Mucosa of rectum (tissue), 2 donors: ENCODE data around the gene NKD2.

ENCODE experiments used
- H3K27ac ChIP-seq, 2 donors: one replicate each; pipeline ENCODE4 v1.7.0; 2013; ENCODE audit warnings: inconsistent platforms in 2 of 2, low read depth in 2 of 2, low read length in 2 of 2
- H3K27me3 ChIP-seq, 2 donors: one replicate each; pipeline ENCODE4 v1.7.0; 2013; ENCODE audit warnings: low read length in 2 of 2; ENCODE audit not compliant: control insufficient read depth in 2 of 2, insufficient read depth in 2 of 2
- H3K36me3 ChIP-seq, 2 donors: one replicate each; pipeline ENCODE4 v1.7.0; 2013; ENCODE audit warnings: low read length in 2 of 2; ENCODE audit not compliant: control insufficient read depth in 2 of 2, insufficient read depth in 2 of 2
- H3K4me1 ChIP-seq, 2 donors: one replicate each; pipeline ENCODE4 v1.7.0; 2013; ENCODE audit warnings: low read length in 2 of 2, mild to moderate bottlenecking in 1 of 2; ENCODE audit not compliant: control insufficient read depth in 2 of 2, insufficient read depth in 2 of 2
- H3K4me3 ChIP-seq, 2 donors: one replicate each; pipeline ENCODE4 v1.7.0; 2013; ENCODE audit warnings: low read length in 2 of 2
- H3K9ac ChIP-seq, 2 donors: one replicate each; pipeline ENCODE4 v1.7.0; 2013; ENCODE audit warnings: low read length in 2 of 2, low read depth in 1 of 2, mild to moderate bottlenecking in 1 of 2
- H3K9me3 ChIP-seq, 2 donors: one replicate each; pipeline ENCODE4 v1.7.0; 2013; ENCODE audit warnings: low read length in 2 of 2; ENCODE audit not compliant: control insufficient read depth in 2 of 2
- donor health status: healthy.
- donor health status: Normal muscosa, but diverticular disease.

NKD2 gene

DNA sequence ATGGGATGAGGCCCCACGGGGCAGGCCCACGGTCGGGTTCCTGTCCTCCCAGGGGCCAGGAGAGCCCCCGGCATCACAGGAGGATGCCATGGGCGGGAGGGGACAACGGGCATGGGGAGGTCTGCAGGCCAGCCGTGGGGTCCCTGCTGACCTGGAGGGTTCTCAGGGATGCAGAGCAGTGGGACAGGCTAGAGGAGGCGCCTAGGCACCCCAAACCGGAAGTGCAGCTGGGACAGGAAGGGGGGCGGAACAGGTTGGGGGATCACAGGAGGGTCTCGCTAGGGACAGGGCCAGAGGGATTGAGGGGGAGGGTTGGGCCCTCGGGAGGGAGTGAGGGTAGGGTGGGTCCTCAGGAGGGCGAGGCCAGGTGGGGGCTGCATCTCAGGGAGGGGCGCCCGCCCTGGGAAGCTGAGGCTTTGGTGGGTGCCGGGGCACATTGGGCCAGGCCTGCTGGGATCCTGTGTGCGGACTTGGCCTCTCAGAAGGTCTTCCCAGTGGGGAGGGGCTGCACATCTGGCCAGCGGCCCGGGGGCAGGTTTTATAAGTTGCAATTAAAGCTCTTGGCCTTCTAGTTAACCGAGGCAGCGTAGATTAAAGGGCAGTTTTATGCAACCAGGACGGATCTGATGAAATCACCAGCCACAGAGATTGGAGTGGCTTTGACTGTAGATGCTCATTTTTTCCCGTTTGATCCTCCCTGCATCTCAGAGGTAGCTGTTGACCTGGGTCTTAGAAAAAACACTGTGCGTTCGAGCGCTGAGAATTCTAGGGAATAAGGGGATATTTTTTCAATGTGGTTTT, 20.1 kb downstream of the NKD2 start:
- no peak overlapping the region for H3K9ac ChIP-seq
- H3K27ac ChIP-seq: no peak overlapping the region
- no peaks in the 10 kb centered on the region for H3K4me1 ChIP-seq
- H3K4me3 ChIP-seq: no peak overlapping the region
- H3K36me3 ChIP-seq: no peaks in the 10 kb centered on the region
- H3K27me3 ChIP-seq: no peaks in the 10 kb centered on the region
- H3K9me3 ChIP-seq: no peaks in the 10 kb centered on the region

DNA sequence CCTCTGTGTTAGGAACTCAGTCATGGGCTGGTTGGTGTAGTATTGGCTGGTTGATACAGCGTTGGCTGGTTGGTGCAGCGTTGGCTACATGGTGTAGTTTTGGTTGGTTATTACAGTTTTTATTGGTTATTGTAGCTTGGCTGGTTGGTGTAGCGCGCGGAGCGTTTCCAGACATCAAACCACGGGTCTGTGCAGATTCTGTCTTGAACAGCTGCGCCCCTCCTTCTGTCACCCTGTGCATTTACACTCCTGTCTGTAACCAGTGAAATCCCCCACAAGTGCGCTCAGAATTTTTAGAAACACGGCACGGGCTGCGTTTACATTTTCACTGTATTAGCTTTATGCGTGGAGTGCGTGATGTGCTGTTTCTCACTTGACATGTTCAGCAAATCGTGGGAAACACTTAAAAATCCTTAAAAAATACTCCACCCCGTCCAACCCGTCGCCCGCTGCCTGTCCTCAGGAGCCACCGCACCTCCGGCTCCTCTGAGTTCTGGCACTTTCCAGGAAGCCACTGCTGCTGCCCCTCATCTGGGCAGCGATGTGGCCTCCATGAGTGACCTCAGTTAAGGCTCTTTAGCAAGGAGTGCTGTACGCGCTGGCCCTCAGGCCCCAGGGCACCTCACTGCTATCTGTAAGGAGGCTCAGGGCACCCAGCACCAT, 20.8 kb downstream of the NKD2 start:
- Histone ChIP-seq H3K27ac (no peak overlapping the region), H3K27me3 (no peaks in the 10 kb centered on the region)

DNA sequence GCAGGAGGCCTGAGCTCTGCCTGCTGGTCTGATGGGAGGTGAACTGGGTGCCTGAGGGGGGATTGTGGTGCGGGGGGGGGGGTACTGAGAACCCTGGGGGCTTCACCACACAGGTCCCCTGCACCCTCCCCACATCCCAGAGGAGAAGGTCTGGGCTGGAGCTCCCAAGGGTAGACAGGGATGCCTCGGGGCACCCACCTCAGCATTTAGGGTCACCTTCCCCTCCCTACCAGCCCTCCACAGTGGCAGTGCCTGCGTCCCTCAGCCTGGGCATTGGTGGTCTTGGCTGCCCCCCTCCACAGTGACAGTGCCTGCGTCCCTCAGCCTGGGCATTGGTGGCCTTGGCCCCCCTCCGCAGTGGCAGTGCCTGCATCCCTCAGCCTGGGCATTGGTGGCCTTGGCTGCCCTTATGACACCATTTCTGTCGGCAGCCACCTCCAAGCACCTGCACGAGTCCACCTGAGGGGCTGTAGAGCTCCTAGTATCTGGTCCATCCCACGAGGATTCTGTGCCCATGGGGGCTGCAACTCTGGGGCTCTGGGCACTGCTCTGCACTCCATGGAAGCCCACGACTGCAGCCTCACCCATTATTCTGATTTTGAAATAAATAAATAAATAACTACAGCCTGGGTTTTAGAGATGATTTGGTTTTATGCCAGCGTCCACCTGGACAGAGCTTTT, 21.5 kb downstream of the NKD2 start:
- Histone ChIP-seq H3K4me1 (no peaks in the 10 kb centered on the region), H3K36me3 (no peaks in the 10 kb centered on the region), H3K27ac (no peak overlapping the region), H3K9me3 (no peaks in the 10 kb centered on the region), H3K9ac (no peak overlapping the region), H3K27me3 (no peaks in the 10 kb centered on the region), H3K4me3 (no peak overlapping the region)

More for the DNA sequence above, 20.8 kb downstream of the NKD2 start:
- Histone ChIP-seq H3K9me3 (no peaks in the 10 kb centered on the region), H3K4me1 (no peaks in the 10 kb centered on the region), H3K36me3 (no peaks in the 10 kb centered on the region), H3K9ac (no peak overlapping the region), H3K4me3 (no peak overlapping the region)

DNA sequence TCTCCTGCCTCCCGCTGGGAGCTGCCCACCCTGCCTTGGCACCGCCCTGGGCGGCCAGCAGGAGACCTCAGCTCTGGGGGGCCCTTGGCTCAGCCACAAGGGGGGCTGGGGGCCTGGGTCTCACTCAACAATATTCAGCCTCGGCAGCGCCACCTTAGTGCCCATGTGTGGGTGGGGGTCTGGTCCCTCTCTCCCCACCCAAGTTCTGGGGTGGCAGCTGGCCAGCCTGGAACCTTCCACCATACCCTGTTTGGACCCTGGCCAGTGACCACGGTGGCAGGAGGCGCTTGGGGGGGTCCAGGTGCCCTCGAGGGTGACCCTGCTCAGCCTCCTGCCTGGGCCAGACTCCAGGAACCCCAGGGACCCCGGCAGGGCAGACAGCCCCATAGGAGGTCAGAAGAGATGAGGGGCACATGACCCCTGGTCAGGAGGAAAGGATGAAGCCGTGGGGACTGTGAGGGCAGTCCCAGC, 22.2 kb downstream of the NKD2 start:
- Histone ChIP-seq H3K4me1 (no peaks in the 10 kb centered on the region), H3K9ac (no peak overlapping the region), H3K4me3 (no peak overlapping the region), H3K27ac (no peak overlapping the region), H3K36me3 (no peaks in the 10 kb centered on the region), H3K9me3 (no peaks in the 10 kb centered on the region), H3K27me3 (no peaks in the 10 kb centered on the region)

DNA sequence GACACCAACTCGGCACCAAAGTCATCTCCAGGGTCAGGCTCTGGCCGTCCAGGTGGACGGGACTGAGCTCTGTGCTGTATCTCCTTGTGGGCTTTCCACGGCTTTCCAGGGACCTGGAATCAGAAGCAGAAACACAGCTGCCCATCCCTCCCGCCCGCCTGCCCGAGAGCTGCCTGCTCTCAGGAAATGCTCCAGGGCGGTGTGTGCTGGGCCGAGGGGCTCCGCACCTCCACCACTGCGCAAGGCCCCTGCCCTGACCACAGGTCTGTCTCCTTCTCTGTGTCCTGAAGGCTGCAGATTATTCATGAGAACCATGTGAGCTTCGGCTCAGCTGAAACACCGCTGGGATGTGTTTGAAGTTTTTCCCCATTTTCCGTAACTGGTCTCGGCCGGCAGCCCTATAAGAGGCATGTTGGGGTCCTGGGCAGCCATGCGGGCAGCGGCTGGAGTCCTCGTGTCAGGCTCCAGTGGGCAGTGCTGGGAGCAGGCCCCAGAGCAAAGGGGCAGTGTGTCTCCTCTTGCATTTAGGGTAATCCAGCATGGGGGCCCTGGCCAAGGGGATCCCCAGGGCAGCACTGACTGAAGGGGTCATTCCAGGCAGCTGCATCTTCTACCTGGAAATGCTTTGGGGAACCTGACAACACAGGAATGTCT, 22.8 kb downstream of the NKD2 start:
- no peak overlapping the region for H3K27ac ChIP-seq

DNA sequence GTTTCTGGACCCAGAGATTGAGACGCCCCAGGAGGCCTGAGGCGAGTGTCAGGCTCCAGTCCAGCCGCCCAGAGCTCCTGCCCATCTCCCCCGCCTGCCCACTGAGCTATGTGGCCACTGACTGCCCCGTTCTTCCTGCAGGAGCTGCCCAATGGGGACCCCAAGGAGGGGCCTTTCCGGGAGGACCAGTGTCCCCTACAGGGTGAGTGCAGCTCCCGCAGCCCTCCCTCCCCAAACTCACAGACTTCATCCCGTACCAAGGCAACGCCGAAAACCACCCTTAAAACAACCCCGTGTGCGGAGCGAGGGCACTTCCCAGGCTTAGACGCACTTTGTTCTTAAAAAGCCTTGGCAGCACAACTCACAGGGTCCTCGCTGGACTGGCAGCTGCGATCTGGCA, 23.4 kb downstream of the NKD2 start:
- Histone ChIP-seq H3K4me1 (no peaks in the 10 kb centered on the region), H3K27ac (no peak overlapping the region), H3K27me3 (no peaks in the 10 kb centered on the region), H3K36me3 (no peaks in the 10 kb centered on the region), H3K4me3 (no peak overlapping the region), H3K9ac (no peak overlapping the region), H3K9me3 (no peaks in the 10 kb centered on the region)

More for the DNA sequence above, 22.8 kb downstream of the NKD2 start:
- Histone ChIP-seq H3K9me3 (no peaks in the 10 kb centered on the region), H3K9ac (no peak overlapping the region), H3K27me3 (no peaks in the 10 kb centered on the region), H3K4me3 (no peak overlapping the region), H3K4me1 (no peaks in the 10 kb centered on the region), H3K36me3 (no peaks in the 10 kb centered on the region)

DNA sequence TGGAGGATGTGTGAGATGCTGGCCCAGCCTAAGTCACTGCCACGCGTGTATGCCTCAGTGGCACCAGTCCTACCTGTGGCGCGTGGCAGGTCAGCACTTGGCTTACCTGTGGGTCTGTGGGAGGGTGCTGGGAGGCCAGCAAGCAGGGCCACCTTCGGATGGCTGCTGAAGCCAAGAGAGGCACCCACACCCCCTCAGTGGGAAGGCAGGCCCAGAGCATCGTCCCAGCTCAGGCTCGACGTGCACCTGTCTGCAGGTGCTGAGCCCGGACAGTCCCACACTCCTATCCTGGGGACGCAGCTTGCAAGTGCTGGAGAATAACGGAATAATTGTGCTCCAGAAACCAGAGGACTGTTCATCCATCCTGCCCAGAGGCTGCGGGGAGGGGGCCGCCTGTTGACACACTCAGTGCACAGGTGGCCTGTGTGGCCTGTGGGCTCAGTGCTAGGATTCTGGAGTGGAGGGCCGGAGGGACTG, 24.0 kb downstream of the NKD2 start:
- H3K4me1 ChIP-seq: no peaks in the 10 kb centered on the region
- no peaks in the 10 kb centered on the region for H3K27me3 ChIP-seq
- no peak overlapping the region for H3K4me3 ChIP-seq
- H3K27ac ChIP-seq: no peak overlapping the region
- no peaks in the 10 kb centered on the region for H3K36me3 ChIP-seq
- H3K9me3 ChIP-seq: no peaks in the 10 kb centered on the region
- no peak overlapping the region for H3K9ac ChIP-seq

DNA sequence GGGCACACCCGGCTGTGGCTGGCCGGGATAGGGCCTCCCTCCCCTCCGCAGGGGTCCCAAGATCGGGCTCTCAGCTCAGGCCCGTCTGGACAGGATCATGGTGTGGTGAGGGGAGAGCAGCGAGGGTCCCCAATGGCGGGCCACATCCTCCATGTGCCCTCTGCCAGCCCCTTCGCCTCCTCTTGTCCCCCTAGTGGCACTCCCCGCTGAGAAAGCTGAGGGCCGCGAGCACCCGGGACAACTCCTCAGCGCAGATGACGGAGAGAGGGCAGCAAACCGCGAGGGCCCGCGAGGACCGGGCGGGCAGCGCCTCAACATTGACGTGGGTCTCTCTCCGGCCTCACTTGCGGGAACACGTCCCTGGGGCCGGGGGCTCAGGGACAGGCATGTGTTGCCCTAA, 24.6 kb downstream of the NKD2 start:
- Histone ChIP-seq H3K36me3 (no peaks in the 10 kb centered on the region), H3K27me3 (no peaks in the 10 kb centered on the region), H3K27ac (no peak overlapping the region), H3K9ac (no peak overlapping the region), H3K4me1 (no peaks in the 10 kb centered on the region), H3K4me3 (no peak overlapping the region), H3K9me3 (no peaks in the 10 kb centered on the region)

DNA sequence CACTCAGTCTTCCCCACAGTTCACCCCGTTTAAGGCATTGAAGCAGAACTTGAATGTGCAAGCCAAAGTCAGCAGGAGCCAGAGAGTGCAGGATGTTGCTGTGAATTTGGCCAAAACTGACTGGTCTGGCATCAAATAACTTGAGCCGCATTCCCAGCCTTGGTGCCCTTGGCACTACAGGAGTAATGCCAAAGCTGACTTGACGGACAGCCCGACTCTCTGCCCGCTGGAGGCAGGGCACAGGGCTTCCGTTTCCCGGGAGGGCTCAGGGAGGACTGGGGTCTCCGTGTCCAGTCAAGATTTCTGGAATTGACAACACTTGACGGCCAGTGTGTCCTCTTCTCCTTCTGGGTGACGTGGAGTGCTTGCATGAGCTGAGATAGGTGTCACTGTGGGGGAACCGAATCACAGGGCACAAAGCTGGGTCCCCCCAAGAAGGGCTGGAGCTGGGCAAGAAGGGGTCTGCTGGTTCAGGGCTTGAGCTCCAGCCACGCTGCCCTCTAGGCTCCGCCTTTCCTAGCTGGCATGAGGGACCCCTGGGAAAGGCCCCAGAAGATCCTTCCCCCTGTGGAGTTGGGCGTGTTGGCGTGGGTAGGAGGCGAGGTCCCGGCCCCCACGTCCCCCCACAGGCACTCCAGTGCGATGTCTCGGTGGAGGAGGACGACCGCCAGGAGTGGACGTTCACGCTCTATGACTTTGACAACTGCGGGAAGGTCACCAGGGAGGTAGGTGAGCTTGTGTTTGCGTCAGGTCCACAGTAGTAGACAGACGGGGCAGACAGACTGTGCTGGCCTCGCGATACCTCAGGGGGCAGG, 25.2 kb downstream of the NKD2 start:
- Histone ChIP-seq H3K4me3 (no peak overlapping the region), H3K27ac (no peak overlapping the region), H3K9me3 (no peaks in the 10 kb centered on the region), H3K36me3 (no peaks in the 10 kb centered on the region), H3K4me1 (no peaks in the 10 kb centered on the region), H3K27me3 (no peaks in the 10 kb centered on the region), H3K9ac (no peak overlapping the region)
